OCI-LY3 (cell line): ENCODE data around the gene CNTN1.

Experiments used
- CTCF ChIP-seq: fragments of 200-600, 300-600 bp; sonication (generic); IDR thresholded peaks from 2 replicates; pipeline ENCODE4 v1.5.1; 2014; ENCODE audit warnings: antibody characterized with exemption, low read length, low read depth
- EZH2phosphoT487 ChIP-seq: fragments of 200-600 bp; shearing (Covaris generic); IDR thresholded peaks from 2 replicates; pipeline ENCODE4 v1.6.1; 2018; ENCODE audit warnings: antibody characterized with exemption, mixed run types, low read depth

DNA sequence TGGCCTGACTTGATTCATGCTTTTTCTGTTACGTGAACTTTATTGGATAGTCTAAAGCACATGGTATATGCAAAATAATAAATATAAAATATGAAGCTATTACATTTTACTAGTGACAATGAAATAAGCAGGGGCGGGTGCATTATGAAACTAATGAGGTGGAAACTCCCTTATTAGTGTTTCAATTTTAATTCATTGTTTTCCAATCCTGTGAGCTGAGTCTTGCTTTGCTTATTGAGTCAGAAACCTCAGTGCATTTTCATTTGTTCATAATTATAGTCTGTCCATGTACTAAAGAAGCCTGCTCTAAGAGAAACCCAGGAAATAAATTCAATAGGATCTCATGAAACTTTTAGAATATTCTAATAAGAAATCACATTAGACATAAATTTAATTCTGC lies 78.5 kb downstream of the CNTN1 start:
- TF ChIP-seq CTCF (no peak), EZH2phosphoT487 (no peak)
